ENCODE measurements around the gene FTSJ1. TPM values are rescaled to one million over a fixed set of nuclear protein-coding genes. Genes with fewer than 3 reads are reported as not detected.

The FTSJ1 gene
- total and polyA plus RNA-seq, 2 experiments from 2014 or later: 42.8 to 76.3 TPM

DNA sequence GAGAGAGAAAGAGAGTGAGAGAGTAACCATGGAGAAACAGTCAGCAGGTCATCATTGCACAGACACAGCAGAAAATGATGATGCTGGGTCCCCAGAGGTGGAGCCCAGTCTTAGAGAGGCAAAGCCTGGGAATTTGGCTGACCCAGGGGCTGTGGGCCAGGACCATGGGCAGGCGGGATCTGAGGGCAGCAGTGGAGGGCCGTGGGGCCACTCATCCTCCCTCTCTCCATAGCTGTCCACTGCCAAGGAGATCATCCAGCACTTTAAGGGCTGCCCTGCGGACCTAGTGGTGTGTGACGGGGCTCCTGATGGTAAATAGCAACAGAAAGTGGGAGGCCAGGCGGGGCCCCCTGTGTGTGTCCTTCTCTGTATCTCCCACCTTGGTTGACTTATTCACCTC, 2.8 kb downstream of the FTSJ1 start:
- Histone ChIP-seq H3K36me3 (ENCODE audit: insufficient read depth) (peaks cover 4% of the 10 kb centered on the region; the same call in 1 of the 2 replicates), H3K9me2 (ENCODE audit: insufficient read depth) (no peaks in the 10 kb centered on the region), H3K4me3 (no peak overlapping the region), H2AFZ (no peak overlapping the region), H3K27me3 (ENCODE audit: insufficient read depth) (no peaks in the 10 kb centered on the region), H3K4me2 (no peak overlapping the region), H3K79me2 (replicated peaks; ENCODE audit: insufficient read depth) (peaks cover 16% of the 10 kb centered on the region), H3K27ac (ENCODE audit: low read depth) (no peak overlapping the region), H3F3A (replicated peaks; ENCODE audit: low read depth) (no peaks in the 10 kb centered on the region), H3K4me1 (ENCODE audit: insufficient read depth) (no peaks in the 10 kb centered on the region), H4K20me1 (replicated peaks; ENCODE audit: insufficient read depth) (no peaks in the 10 kb centered on the region)
- Mint-ChIP-seq H3K9me3 (no peaks in the 10 kb centered on the region; the same call in 2 of the 3 replicates), H3K27me3 (ENCODE audit: insufficient read depth, low read depth, poor library complexity) (peaks cover 3% of the 10 kb centered on the region), H3K4me1 (peaks cover 17% of the 10 kb centered on the region), H3K4me3 (no peak overlapping the region), H3K27ac (no peak overlapping the region), H3K36me3 (ENCODE audit: low read depth) (peaks cover 32% of the 10 kb centered on the region)
- no peak for DNase-seq (ENCODE audit: low spot score)
- no peak for TF ChIP-seq REST (IDR thresholded peaks at IDR 0.05; ENCODE audit: unreplicated experiment)
- no peak for TF ChIP-seq NANOG (IDR thresholded peaks at IDR 0.05; ENCODE audit: borderline replicate concordance)
- no peak for TF ChIP-seq STAT1 (IDR thresholded peaks at IDR 0.05; ENCODE audit: unreplicated experiment)
- TF ChIP-seq ZNF114 (CRISPR knock-in tag; IDR thresholded peaks at IDR 0.05): no peak
- TF ChIP-seq, protein P1, sequence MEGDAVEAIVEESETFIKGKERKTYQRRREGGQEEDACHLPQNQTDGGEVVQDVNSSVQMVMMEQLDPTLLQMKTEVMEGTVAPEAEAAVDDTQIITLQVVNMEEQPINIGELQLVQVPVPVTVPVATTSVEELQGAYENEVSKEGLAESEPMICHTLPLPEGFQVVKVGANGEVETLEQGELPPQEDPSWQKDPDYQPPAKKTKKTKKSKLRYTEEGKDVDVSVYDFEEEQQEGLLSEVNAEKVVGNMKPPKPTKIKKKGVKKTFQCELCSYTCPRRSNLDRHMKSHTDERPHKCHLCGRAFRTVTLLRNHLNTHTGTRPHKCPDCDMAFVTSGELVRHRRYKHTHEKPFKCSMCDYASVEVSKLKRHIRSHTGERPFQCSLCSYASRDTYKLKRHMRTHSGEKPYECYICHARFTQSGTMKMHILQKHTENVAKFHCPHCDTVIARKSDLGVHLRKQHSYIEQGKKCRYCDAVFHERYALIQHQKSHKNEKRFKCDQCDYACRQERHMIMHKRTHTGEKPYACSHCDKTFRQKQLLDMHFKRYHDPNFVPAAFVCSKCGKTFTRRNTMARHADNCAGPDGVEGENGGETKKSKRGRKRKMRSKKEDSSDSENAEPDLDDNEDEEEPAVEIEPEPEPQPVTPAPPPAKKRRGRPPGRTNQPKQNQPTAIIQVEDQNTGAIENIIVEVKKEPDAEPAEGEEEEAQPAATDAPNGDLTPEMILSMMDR (conservative IDR thresholded peaks at IDR 0.05; ENCODE audit: low read depth in 2 of 2): no peak
- TF ChIP-seq EZH2 (IDR thresholded peaks at IDR 0.05; ENCODE audit: low read depth, unreplicated experiment): no peak
- no peak for TF ChIP-seq POLR2AphosphoS5 (IDR thresholded peaks at IDR 0.05; ENCODE audit: low read depth)
- TF ChIP-seq ZNF462 (CRISPR knock-in tag; IDR thresholded peaks at IDR 0.05): no peak
- TF ChIP-seq, protein P2, sequence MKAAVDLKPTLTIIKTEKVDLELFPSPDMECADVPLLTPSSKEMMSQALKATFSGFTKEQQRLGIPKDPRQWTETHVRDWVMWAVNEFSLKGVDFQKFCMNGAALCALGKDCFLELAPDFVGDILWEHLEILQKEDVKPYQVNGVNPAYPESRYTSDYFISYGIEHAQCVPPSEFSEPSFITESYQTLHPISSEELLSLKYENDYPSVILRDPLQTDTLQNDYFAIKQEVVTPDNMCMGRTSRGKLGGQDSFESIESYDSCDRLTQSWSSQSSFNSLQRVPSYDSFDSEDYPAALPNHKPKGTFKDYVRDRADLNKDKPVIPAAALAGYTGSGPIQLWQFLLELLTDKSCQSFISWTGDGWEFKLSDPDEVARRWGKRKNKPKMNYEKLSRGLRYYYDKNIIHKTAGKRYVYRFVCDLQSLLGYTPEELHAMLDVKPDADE (IDR thresholded peaks at IDR 0.05): no peak
- no peak for TF ChIP-seq ZNF331 (CRISPR knock-in tag; IDR thresholded peaks at IDR 0.05; ENCODE audit: low read depth)
- no peak for TF ChIP-seq CREB1 (CRISPR knock-in tag; IDR thresholded peaks at IDR 0.05; ENCODE audit: low read depth)
- no peak for TF ChIP-seq EZH2phosphoT487 (IDR thresholded peaks at IDR 0.05; ENCODE audit: unreplicated experiment)
- TF ChIP-seq JUNB (IDR thresholded peaks at IDR 0.05; ENCODE audit: unreplicated experiment): no peak
- no peak for ATAC-seq
